H1 (cell line): Measurements from ENCODE around the gene TNPO2. TPM values are rescaled to one million over a fixed set of nuclear protein-coding genes. Genes with fewer than 3 reads are reported as not detected.

ENCODE experiments used
- CTCF ChIA-PET: fragments of 300-600 bp; sonication (Branson Sonifier 250); formaldehyde crosslinking; loops from one replicate; lab custom pipeline; 2021; ENCODE audit not compliant: partially characterized antibody; lab: Charles Lee
- POLR2A ChIA-PET: fragments of 300-600 bp; sonication (Branson Sonifier 250); formaldehyde crosslinking; loops from one replicate; lab custom pipeline; 2021; ENCODE audit warnings: inconsistent platforms; ENCODE audit not compliant: partially characterized antibody; lab: Charles Lee
- DNase-seq, 2 experiments: peaks; one replicate each; pipeline versions ENCODE4 v3.0.0 to v3.0.0-alpha.2; 2010 to 2022; ENCODE audit warnings: low spot score in 2 of 2, low read depth in 1 of 2, mixed read lengths in 1 of 2
- FAIRE-seq: peaks from 2 replicates; lab custom pipeline; 2011; peaks lifted over from hg19 to GRCh38; lab: Jason Lieb, UNC
- H2AFZ ChIP-seq: 2 replicates; pipeline ENCODE4 v1.8.1; 2012; ENCODE audit warnings: low read length, inconsistent platforms
- H2AK5ac ChIP-seq: 2 replicates; pipeline ENCODE4 v1.6.1; 2013; ENCODE audit warnings: low read depth, low read length
- H2BK120ac ChIP-seq: replicated peaks from 2 replicates; pipeline ENCODE3; 2013; ENCODE audit warnings: low read depth, low read length, inconsistent platforms
- H2BK12ac ChIP-seq: 2 replicates; pipeline ENCODE4 v1.6.1; 2013; ENCODE audit warnings: low read depth, low read length
- H2BK15ac ChIP-seq: 2 replicates; pipeline ENCODE4 v1.6.1; 2013; ENCODE audit warnings: low read length
- H2BK20ac ChIP-seq: 2 replicates; pipeline ENCODE4 v1.6.1; 2013; ENCODE audit warnings: low read length
- H2BK5ac ChIP-seq: 2 replicates; pipeline ENCODE4 v1.6.1; 2013; ENCODE audit warnings: low read depth, low read length
- H3K14ac ChIP-seq: 2 replicates; pipeline ENCODE4 v1.6.1; 2013; ENCODE audit warnings: inconsistent platforms; ENCODE audit not compliant: insufficient read length
- H3K18ac ChIP-seq: 2 replicates; pipeline ENCODE4 v1.6.1; 2013; ENCODE audit warnings: low read length; ENCODE audit errors: extremely low read depth
- H3K23ac ChIP-seq: 2 replicates; pipeline ENCODE4 v1.6.1; 2013; ENCODE audit warnings: inconsistent platforms; ENCODE audit not compliant: insufficient read length
- H3K23me2 ChIP-seq: 2 replicates; pipeline ENCODE4 v1.6.1; 2013; ENCODE audit warnings: low read depth, low read length
- H3K27ac ChIP-seq: 2 replicates; pipeline ENCODE4 v1.6.1; 2011; ENCODE audit warnings: low read depth, low read length, inconsistent platforms
- H3K27me3 ChIP-seq, 4 experiments: replicated peaks in 1 of 4; 1 replicate in 1 of 4; 2 replicates in 3 of 4; pipeline versions ENCODE4 v1.6.1 to v1.8.1; 2011 to 2013; ENCODE audit warnings: low read length in 3 of 4, mild to moderate bottlenecking in 3 of 4, inconsistent platforms in 2 of 4, mixed read lengths in 2 of 4, moderate library complexity in 1 of 4; ENCODE audit not compliant: control insufficient read depth in 3 of 4, insufficient read depth in 3 of 4; ENCODE audit errors: extremely low read depth in 1 of 4
- H3K36me3 ChIP-seq, 4 experiments: 2 replicates each; pipeline versions ENCODE4 v1.6.1 to v1.8.1; 2011 to 2013; ENCODE audit warnings: mild to moderate bottlenecking in 4 of 4, low read length in 3 of 4, moderate library complexity in 2 of 4, control low read depth in 1 of 4, inconsistent platforms in 1 of 4; ENCODE audit not compliant: insufficient read depth in 4 of 4, control insufficient read depth in 2 of 4
- H3K4ac ChIP-seq: replicated peaks from 2 replicates; pipeline ENCODE3; 2013; ENCODE audit warnings: low read length, low read depth, mixed read lengths, inconsistent platforms; ENCODE audit not compliant: insufficient read length
- H3K4me1 ChIP-seq, 4 experiments: replicated peaks in 1 of 4; 1 replicate in 1 of 4; 2 replicates in 3 of 4; pipeline versions ENCODE4 v1.6.1 to v1.8.1; 2011 to 2013; ENCODE audit warnings: low read length in 3 of 4, inconsistent platforms in 2 of 4, mixed read lengths in 1 of 4; ENCODE audit not compliant: insufficient read depth in 4 of 4, control insufficient read depth in 3 of 4
- H3K4me2 ChIP-seq, 2 experiments: 2 replicates each; pipeline versions ENCODE4 v1.6.1 to v1.8.1; 2011 to 2013; ENCODE audit warnings: low read depth in 2 of 2, low read length in 2 of 2, control low read depth in 1 of 2, inconsistent platforms in 1 of 2, mild to moderate bottlenecking in 1 of 2; ENCODE audit not compliant: insufficient read depth in 1 of 2
- H3K4me3 ChIP-seq, 4 experiments: fragments of 200-600, 300-600 bp in 1 of 4; sonication (generic), shearing (Covaris generic), sonication (Bioruptor Twin) in 1 of 4; 2 replicates each; pipeline versions ENCODE4 v1.5.1 to v1.8.1; 2011 to 2016; ENCODE audit warnings: low read length in 4 of 4, low read depth in 3 of 4, control low read depth in 2 of 4, inconsistent platforms in 2 of 4, mild to moderate bottlenecking in 2 of 4, mixed read lengths in 1 of 4, moderate library complexity in 1 of 4; ENCODE audit not compliant: insufficient read depth in 2 of 4; ENCODE audit errors: extremely low read depth in 1 of 4
- H3K56ac ChIP-seq: replicated peaks from 2 replicates; pipeline ENCODE3; 2013; ENCODE audit warnings: low read depth, mild to moderate bottlenecking, mixed read lengths, low read length, inconsistent platforms; ENCODE audit not compliant: insufficient read length
- H3K79me1 ChIP-seq: 2 replicates; pipeline ENCODE4 v1.6.1; 2013; ENCODE audit warnings: low read depth, low read length, control low read depth
- H3K79me2 ChIP-seq, 2 experiments: 2 replicates each; pipeline versions ENCODE4 v1.6.1 to v1.8.1; 2012 to 2013; ENCODE audit warnings: low read length in 2 of 2, mild to moderate bottlenecking in 2 of 2, inconsistent platforms in 1 of 2; ENCODE audit not compliant: insufficient read depth in 2 of 2, control insufficient read depth in 1 of 2
- H3K9ac ChIP-seq, 4 experiments: replicated peaks in 1 of 4; 1 replicate in 1 of 4; 2 replicates in 3 of 4; pipeline versions ENCODE4 v1.6.1 to v1.8.1; 2011 to 2013; ENCODE audit warnings: low read depth in 3 of 4, low read length in 3 of 4, control low read depth in 2 of 4, mild to moderate bottlenecking in 2 of 4, moderate library complexity in 2 of 4, inconsistent platforms in 1 of 4; ENCODE audit errors: extremely low read depth in 1 of 4
- H3K9me3 ChIP-seq, 2 experiments: 2 replicates each; pipeline versions ENCODE4 v1.6.1 to v1.8.1; 2012 to 2013; ENCODE audit warnings: mild to moderate bottlenecking in 2 of 2, moderate library complexity in 2 of 2, control low read depth in 1 of 2, inconsistent platforms in 1 of 2, low read depth in 1 of 2, low read length in 1 of 2, mixed read lengths in 1 of 2; ENCODE audit not compliant: insufficient read depth in 2 of 2
- H4K20me1 ChIP-seq, 2 experiments: replicated peaks in 1 of 2; 2 replicates each; pipeline versions ENCODE3 to v1.8.1; 2011 to 2013; ENCODE audit warnings: inconsistent platforms in 2 of 2, low read length in 2 of 2, mild to moderate bottlenecking in 1 of 2; ENCODE audit not compliant: insufficient read depth in 2 of 2, control insufficient read depth in 1 of 2
- H4K5ac ChIP-seq: 2 replicates; pipeline ENCODE4 v1.6.1; 2013; ENCODE audit warnings: low read length, low read depth, mixed read lengths, inconsistent platforms; ENCODE audit not compliant: insufficient read length
- H4K8ac ChIP-seq: 2 replicates; pipeline ENCODE4 v1.8.0; 2013; ENCODE audit warnings: mild to moderate bottlenecking, moderate library complexity, low read length, inconsistent platforms; ENCODE audit not compliant: insufficient read depth; ENCODE audit errors: extremely low read depth
- H4K91ac ChIP-seq: replicated peaks from 2 replicates; pipeline ENCODE3; 2013; ENCODE audit warnings: low read length, mixed read lengths, inconsistent platforms; ENCODE audit not compliant: insufficient read length
- ATF3 ChIP-seq: IDR thresholded peaks from 2 replicates; pipeline ENCODE4 v1.6.1; 2011; ENCODE audit warnings: low read depth, mild to moderate bottlenecking, low read length; ENCODE audit not compliant: insufficient read depth
- CHD2 ChIP-seq: IDR thresholded peaks from 2 replicates; pipeline ENCODE4 v1.6.1; 2012; ENCODE audit warnings: low read length, improper control_type of control experiment
- CTCF ChIP-seq, 3 experiments: IDR thresholded peaks; 1 replicate in 2 of 3; 2 replicates in 1 of 3; pipeline versions ENCODE4 v1.5.1 to v1.6.1; 2011; ENCODE audit warnings: low read length in 3 of 3, mild to moderate bottlenecking in 3 of 3, inconsistent platforms in 2 of 3, low read depth in 1 of 3, moderate library complexity in 1 of 3; ENCODE audit not compliant: insufficient read depth in 1 of 3; ENCODE audit errors: control extremely low read depth in 1 of 3
- E2F6 ChIP-seq: IDR thresholded peaks from 2 replicates; pipeline ENCODE4 v1.6.1; 2012; ENCODE audit warnings: inconsistent platforms
- SRF ChIP-seq: IDR thresholded peaks from 2 replicates; pipeline ENCODE4 v1.6.1; 2011; ENCODE audit warnings: mild to moderate bottlenecking, low read depth, low read length, moderate library complexity
- WGBS, 2 experiments: shearing (Covaris generic) in 1 of 2; methylation state at CpG; one replicate each; pipeline versions ENCODE4 v1.1.6 to v1.1.7; 2013 to 2015; ENCODE audit warnings: low lambda C conversion rate in 2 of 2, mixed read lengths in 2 of 2, inconsistent platforms in 1 of 2, low coverage in 1 of 2, missing lambda C conversion rate in 1 of 2; ENCODE audit not compliant: insufficient replicate concordance in 2 of 2, insufficient coverage in 1 of 2, insufficient read length in 1 of 2; ENCODE audit errors: extremely low coverage in 1 of 2, missing lambda C conversion rate in 1 of 2; 5-methylcytosine and 5-hydroxymethylcytosine counted together
- polyA plus RNA-seq, 7 experiments: library from polyadenylated mRNA; depleted of rRNA in 3 of 7; stranded (reverse) in 5 of 7; unstranded in 2 of 7; fragments of >200 nt in 5 of 7; fragments of 200-250 nt in 2 of 7; gene quantifications; 1 replicate in 5 of 7; 2 replicates in 1 of 7; 4 replicates in 1 of 7; pipeline versions ENCODE4 v1.2.1 to v1.2.3, GENCODE V29; 2011 to 2013; ENCODE audit warnings: missing spikeins in 2 of 7, mixed read lengths in 2 of 7
- total RNA-seq: library from RNA; stranded (reverse); fragmentation: NEBNext Ultra II Directional; extraction: Animal tissue kit (Norgen Biotek cat#: 25700); gene quantifications from 2 replicates; pipeline ENCODE4 v1.2.1, GENCODE V29; 2021

Gene TNPO2
- total and polyA plus RNA-seq, 2 of the 8 experiments (the other 6 are each of a cell fraction or from before 2014, with no cell fraction given): 112 to 121 TPM

GRCh38 chr19:12694641-12695040 lies 29.1 kb downstream of the TNPO2 start:
- CTCF ChIA-PET: interaction anchor here (1.2 to 1.3 kb wide), 2 partner anchors 20 to 22 kb away, joined by 4 to 5 read pairs; no protein-coding TSS in a partner anchor
- TF ChIP-seq ATF3 (no peak), SRF (no peak), CTCF (IDR thresholded peaks at IDR 0.05; ENCODE audit: control extremely low read depth in 1 of 3, insufficient read depth in 1 of 3, low read depth in 1 of 3, low read length in 3 of 3) (no peak), E2F6 (no peak), CHD2 (no peak)

More at GRCh38 chr19:12694641-12695040, 29.1 kb downstream of the TNPO2 start:
- Histone ChIP-seq H3K27me3 (no peaks in the 10 kb centered on the region), H3K4me1 (peaks cover 0 to 4% (median 3%) of the 10 kb centered on the region in 4 experiments; a peak in 2 of 7 replicates), H3K4me2 (no peak overlapping the region), H3K9ac (no peak overlapping the region), H3K23me2 (peaks cover 7% of the 10 kb centered on the region; the same call in 1 of the 2 replicates), H2BK20ac (no peak overlapping the region), H3K56ac (no peak overlapping the region), H2BK5ac (no peak overlapping the region), H3K4ac (no peak overlapping the region), H3K14ac (no peak overlapping the region), H2AFZ (no peak overlapping the region), H3K23ac (no peak overlapping the region), H2BK12ac (no peak overlapping the region), H3K79me2 (no peaks in the 10 kb centered on the region), H3K18ac (no peak overlapping the region), H2AK5ac (no peak overlapping the region), H2BK15ac (no peak overlapping the region), H2BK120ac (no peak overlapping the region), H4K91ac (no peak overlapping the region), H3K79me1 (no peaks in the 10 kb centered on the region), H4K8ac (no peak overlapping the region), H3K4me3 (no peak overlapping the region), H4K20me1 (peaks cover 0 to 5% of the 10 kb centered on the region in 2 experiments), H3K36me3 (peaks cover 0 to 9% (median 2%) of the 10 kb centered on the region in 4 experiments; a peak in 5 of 8 replicates), H3K27ac (no peak overlapping the region), H4K5ac (no peak overlapping the region), H3K9me3 (no peaks in the 10 kb centered on the region)
- POLR2A ChIA-PET: interaction anchor here (0.6 to 9.2 kb wide), 7 partner anchors 8 to 120 kb away, joined by 4 to 93 read pairs (median 30); partner anchors contain the start of genes DHPS, GNG14 and TNPO2
- 91% methylated on average over 15 of the region's 16 CpGs; no CpG with 5 or more reads in 1 of the 2 experiments for WGBS, 2 experiments
- FAIRE-seq (no peak), DNase-seq (no peak)
